GM04503 (cell line): ENCODE results near the gene PDIA4.
A peak's percentile ranks its signal among the peaks of the same experiment; 100 is the strongest.
"Not testable (repeated sequence)": the region's sequence is repeated elsewhere in the genome, so short reads cannot be mapped to it uniquely, and the experiment has no call there.

Source experiments
- DNase-seq: peaks from one replicate; pipeline ENCODE4 v3.0.0-alpha.2; 2012; ENCODE audit warnings: low read depth

Gene PDIA4, protein sequence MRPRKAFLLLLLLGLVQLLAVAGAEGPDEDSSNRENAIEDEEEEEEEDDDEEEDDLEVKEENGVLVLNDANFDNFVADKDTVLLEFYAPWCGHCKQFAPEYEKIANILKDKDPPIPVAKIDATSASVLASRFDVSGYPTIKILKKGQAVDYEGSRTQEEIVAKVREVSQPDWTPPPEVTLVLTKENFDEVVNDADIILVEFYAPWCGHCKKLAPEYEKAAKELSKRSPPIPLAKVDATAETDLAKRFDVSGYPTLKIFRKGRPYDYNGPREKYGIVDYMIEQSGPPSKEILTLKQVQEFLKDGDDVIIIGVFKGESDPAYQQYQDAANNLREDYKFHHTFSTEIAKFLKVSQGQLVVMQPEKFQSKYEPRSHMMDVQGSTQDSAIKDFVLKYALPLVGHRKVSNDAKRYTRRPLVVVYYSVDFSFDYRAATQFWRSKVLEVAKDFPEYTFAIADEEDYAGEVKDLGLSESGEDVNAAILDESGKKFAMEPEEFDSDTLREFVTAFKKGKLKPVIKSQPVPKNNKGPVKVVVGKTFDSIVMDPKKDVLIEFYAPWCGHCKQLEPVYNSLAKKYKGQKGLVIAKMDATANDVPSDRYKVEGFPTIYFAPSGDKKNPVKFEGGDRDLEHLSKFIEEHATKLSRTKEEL

GRCh38 chr7:149028346-149029109, at the start of gene PDIA4:
TSS of gene PDIA4 (minus strand) at chr7:149028505. CDS start at chr7:149028408, 97 bp downstream.
- peak; percentile 95 for DNase-seq

GRCh38 chr7:149077594-149077993, 49.3 kb upstream of the PDIA4 start:
- DNase-seq = no peak

- DNase-seq = no peak
These were observed 47.0 kb upstream of the PDIA4 start for GRCh38 chr7:149075286-149075685.

- DNase-seq = no peak
These were observed 46.0 kb upstream of the PDIA4 start for GRCh38 chr7:149074116-149074885.

GRCh38 chr7:149072438-149072775, 44.1 kb upstream of the PDIA4 start:
- no peak for DNase-seq

DNA sequence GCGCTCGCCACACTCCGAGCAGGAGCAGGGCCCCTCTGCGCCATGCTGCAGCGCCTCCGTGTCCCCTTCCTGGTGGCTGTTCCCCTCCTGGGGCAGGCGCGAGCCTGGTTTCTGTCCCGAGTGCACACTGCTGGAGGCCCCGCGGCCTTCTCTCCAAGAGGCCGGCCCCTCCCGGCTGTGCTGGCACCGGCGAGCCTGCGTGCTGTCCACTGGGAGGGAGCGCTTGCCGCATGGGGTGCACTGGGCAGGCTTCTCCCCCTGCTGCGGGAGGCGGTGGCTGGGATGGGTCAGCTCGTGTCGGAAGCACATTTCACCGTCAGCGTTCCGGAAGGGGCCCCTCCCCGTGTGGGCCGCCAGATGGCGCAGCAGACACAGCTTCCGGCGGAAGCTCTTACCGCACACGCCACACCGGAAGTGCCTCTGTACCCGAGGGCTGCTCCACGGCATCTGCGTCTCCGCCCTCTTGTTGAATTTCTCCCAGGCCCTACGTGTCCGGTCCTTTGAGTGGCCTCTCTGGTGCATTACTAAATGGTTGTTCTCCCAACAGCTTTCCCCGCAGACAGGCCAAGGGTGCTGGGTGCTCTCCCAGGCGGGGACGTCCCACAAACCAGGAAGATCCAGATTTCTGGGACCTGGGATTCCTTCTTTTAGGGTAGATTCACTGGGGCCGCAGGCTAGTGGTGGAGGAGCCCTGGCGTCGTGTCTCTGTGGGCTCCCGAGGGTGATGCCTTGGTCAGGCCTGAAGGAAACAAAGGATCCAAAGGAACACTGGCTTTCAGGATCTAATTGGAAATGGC, 43.5 kb upstream of the PDIA4 start:
- DNase-seq = no peak

DNA sequence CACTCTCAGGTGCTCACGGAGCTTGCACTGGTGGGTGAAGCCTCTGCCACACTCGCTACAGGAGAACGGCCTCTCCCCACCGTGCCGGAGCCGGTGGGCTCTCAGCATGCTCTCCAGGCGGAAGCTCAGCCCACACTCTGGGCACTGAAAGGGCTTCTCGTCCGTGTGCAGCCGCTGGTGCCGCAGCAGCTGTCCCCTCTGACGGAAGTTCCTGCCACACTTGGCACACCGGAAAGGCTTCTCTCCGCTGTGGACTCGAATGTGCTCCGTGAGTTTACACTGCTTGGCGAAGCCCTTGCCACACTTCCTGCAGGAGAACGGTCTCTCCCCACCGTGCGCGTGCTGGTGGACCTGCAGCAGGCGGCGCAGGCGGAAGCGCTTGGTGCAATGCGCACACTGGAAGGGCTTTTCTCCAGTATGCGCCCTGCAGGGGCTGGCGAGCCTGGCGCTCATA, 42.9 kb upstream of the PDIA4 start:
- no peak for DNase-seq

GRCh38 chr7:149070372-149071125, 42.2 kb upstream of the PDIA4 start:
- DNase-seq = no peak

GRCh38 chr7:149067869-149068268, 39.6 kb upstream of the PDIA4 start:
- no peak for DNase-seq

DNA sequence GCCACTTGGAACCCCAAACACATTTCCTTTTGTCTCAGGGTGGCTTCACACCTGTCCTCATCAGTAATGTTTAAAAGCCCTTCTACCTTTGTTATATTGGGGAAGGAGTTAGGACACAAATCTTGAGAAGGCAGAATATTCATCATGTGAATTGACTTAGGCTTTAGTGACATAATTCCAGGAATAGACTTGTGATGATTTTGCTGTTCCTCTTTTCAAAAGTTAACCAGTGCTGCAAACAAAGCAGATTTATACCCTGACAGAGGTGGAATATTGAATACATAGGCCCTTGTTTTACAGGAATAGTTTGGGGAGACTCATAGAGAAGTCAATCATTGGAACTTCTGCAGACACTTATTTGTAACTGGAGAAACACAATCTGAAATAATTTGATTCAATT, 35.2 kb upstream of the PDIA4 start:
- no peak for DNase-seq

DNA sequence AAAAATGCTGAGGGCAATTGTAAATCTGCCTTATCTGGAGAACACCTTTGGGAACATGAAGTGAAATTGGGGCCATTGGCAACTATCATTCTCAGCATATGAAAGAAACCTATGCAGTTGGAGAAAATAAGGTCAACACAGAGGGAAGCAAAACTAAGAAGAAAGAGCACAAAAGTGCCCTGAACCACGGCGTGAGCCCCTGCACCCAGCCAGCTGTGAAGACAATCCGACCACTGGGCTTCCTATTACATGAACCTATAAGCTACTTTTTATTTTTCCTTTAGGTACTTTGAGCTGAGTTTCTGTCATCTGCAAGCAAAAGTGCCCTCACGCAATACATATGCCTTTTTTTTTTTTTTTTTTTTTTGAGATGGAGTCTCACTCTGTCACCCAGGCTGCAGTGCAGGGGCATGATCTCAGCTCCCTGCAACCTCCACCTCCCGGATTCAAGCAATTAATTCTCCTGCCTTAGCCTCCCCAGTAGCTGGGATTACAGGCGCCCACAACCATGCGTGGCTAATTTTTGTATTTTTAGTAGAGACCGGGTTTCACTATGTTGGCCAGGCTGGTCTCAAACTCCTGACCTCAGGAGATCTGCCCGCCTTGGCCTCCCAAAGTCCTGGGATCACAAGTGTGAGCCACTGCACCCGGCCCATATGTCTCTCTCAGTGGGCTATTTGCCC, 34.1 kb upstream of the PDIA4 start:
- not testable (repeated sequence) for DNase-seq

- DNase-seq = no peak
These were observed 31.9 kb upstream of the PDIA4 start for GRCh38 chr7:149060156-149060555.

GRCh38 chr7:149053885-149054284, 25.6 kb upstream of the PDIA4 start:
- DNase-seq = no peak

DNA sequence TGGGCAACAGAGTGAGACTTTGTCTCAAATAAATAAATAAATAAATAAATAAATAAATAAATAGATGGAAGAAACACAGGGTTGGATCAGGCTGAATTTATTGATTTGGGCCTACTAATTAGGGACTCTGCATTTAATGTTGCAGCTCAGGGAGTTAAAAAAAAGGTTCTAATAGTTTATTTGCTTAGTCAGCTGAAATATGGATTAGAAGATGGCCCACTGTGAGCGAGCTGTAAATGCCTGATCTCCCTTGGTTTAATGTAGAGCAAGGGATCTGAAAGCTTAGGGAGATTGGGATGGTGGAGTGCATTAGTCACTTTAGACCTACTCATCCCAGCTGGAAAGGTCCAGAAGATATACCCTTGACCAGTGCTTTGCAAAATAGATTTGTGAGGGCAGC, 25.1 kb upstream of the PDIA4 start:
- DNase-seq = no peak

DNA sequence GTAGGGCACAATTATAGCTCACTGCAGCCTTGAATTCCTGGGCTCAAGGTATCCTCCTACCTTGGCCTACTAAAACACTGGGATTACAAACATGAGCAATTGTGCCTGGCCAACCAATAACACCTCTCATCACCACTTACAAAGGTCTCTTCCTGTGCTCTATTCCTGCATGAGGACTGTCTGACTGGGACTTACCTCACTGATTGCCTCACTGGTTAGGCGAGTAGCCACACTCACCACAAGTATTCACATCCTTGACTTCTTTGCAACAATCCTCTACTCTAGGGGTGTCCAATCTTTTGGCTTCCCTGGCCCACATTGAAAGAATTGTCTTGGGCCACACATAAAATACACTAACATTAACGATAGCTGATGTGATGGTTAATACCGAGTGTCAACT, 22.6 kb upstream of the PDIA4 start:
- DNase-seq = no peak

- no peak for DNase-seq
These were observed 20.5 kb upstream of the PDIA4 start for GRCh38 chr7:149048805-149049204.

DNA sequence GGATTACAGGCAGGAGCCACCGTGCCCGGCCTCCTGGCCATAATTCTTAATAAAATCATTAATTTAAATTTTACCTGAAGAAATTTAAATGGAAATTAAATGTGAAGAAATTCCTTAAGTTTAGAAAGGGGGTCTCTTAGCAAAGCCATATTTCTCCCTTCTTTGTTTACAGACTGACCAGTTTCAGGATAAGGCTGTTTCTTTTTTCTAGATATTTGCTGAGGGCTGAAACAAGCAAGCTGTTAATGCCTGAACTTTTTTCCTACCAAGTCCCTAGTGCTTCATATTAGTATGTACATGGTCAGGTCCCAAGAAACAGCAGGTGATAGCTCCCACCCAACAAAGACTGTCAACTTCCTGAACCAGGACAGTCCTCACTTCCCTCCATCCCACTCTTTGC, 18.1 kb upstream of the PDIA4 start:
- DNase-seq = no peak

DNA sequence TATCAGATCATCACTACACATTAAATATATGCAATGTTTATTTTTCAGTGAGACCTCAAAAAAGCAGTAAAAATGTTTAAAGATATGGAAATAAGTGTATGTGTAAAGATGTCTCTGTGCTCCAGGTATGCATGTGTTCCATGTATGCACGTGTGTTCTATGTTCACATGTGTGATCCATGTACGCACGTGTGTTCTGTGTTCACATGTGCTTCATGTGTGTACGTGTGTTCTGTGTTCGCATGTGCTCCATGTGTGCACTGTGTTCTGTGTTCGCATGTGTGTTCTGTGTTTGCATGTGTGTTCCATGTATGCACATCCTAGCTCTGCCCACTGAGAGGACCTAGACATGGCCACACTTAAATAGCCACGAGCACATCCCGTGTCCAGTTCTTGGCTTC, 15.6 kb upstream of the PDIA4 start:
- no peak for DNase-seq

DNA sequence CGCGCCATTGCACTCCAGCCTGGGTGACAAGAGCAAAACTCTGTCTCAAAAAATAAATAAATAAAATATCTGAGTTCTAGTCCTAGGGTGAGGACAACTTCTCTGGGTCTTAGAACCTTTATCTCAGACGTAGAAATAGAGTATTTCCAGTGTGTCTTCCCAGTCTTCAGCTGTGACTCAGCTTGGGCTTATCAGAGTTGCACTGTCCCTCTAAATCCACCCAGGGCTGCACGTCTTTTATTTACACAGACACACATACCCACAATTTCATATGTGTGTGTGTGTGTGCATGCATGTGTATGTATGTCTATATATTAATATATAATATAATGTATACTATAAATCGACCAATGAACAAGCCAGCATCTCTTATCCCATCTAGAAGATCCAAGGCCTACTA, 13.0 kb upstream of the PDIA4 start:
- no peak for DNase-seq

- DNase-seq = not testable (repeated sequence)
These were observed 10.3 kb upstream of the PDIA4 start for GRCh38 chr7:149038641-149039040.
